Natural killer cell treated with Interleukin-12 subunit alpha and Interleukin-12 subunit beta and Interleukin-15 and Interleukin-18, amount 100 ng/mL, for 72 hours (primary cell): Measurements from ENCODE around the gene BMPR1B. TPM values are rescaled to one million over a fixed set of nuclear protein-coding genes. Genes with fewer than 3 reads are reported as not detected.

ENCODE experiments used
- ATAC-seq, 2 donors: fragments of 150-1000 bp; cut with Tn5 transposase in 1 of 2; sonication (Bioruptor Pico), chemical (Tn5 transposase) in 1 of 2; 2 replicates each; pipeline ENCODE4 v1.10.0; 2021
- DNase-seq: peaks from one replicate; pipeline ENCODE4 v3.0.0; 2022; ENCODE audit warnings: low spot score
- H3K27ac Mint-ChIP-seq, 2 donors: 1 replicate in 1 of 2; 2 replicates in 1 of 2; pipeline ENCODE4 v1.8.0; 2022; ENCODE audit warnings: mixed read lengths in 2 of 2, mild to moderate bottlenecking in 1 of 2, moderate library complexity in 1 of 2
- H3K27me3 Mint-ChIP-seq, 2 donors: 1 replicate in 1 of 2; 2 replicates in 1 of 2; pipeline ENCODE4 v1.8.0; 2022; ENCODE audit warnings: mixed read lengths in 2 of 2
- H3K36me3 Mint-ChIP-seq: one replicate; pipeline ENCODE4 v1.8.0; 2022; ENCODE audit warnings: mixed read lengths
- H3K4me1 Mint-ChIP-seq, 2 donors: 1 replicate in 1 of 2; 2 replicates in 1 of 2; pipeline ENCODE4 v1.8.0; 2022; ENCODE audit warnings: low read depth in 2 of 2, mixed read lengths in 2 of 2, mild to moderate bottlenecking in 1 of 2
- H3K4me3 Mint-ChIP-seq: one replicate; pipeline ENCODE4 v1.8.0; 2022; ENCODE audit warnings: mixed read lengths
- H3K9me3 Mint-ChIP-seq: 2 replicates; pipeline ENCODE4 v1.8.0; 2022; ENCODE audit warnings: mixed read lengths
- total RNA-seq, 2 donors: library from RNA; stranded (reverse); gene quantifications; one replicate each; pipeline ENCODE4 v1.2.3, GENCODE V29; 2022

Gene BMPR1B
- total RNA-seq, 2 donors from 2014 or later: not detected

GRCh38 chr4:94741304-94741703 is 16.5 kb upstream of the BMPR1B start:
- no peaks in the 10 kb centered on the region for H3K4me1 Mint-ChIP-seq

GRCh38 chr4:94743838-94744237 is 13.9 kb upstream of the BMPR1B start:
- Mint-ChIP-seq H3K4me3 (no peak overlapping the region), H3K27me3 (peaks cover 14 to 17% of the 10 kb centered on the region in 2 donors), H3K36me3 (no peaks in the 10 kb centered on the region), H3K4me1 (no peaks in the 10 kb centered on the region), H3K27ac (no peak overlapping the region), H3K9me3 (peaks cover 2% of the 10 kb centered on the region)
- no peak for DNase-seq
- ATAC-seq: no peak

More at GRCh38 chr4:94741304-94741703, 16.5 kb upstream of the BMPR1B start:
- Mint-ChIP-seq H3K27me3 (peaks cover 8 to 15% of the 10 kb centered on the region in 2 donors), H3K36me3 (no peaks in the 10 kb centered on the region), H3K9me3 (peaks cover 2% of the 10 kb centered on the region), H3K27ac (no peak overlapping the region), H3K4me3 (no peak overlapping the region)
- no peak for ATAC-seq
- DNase-seq: no peak

DNA sequence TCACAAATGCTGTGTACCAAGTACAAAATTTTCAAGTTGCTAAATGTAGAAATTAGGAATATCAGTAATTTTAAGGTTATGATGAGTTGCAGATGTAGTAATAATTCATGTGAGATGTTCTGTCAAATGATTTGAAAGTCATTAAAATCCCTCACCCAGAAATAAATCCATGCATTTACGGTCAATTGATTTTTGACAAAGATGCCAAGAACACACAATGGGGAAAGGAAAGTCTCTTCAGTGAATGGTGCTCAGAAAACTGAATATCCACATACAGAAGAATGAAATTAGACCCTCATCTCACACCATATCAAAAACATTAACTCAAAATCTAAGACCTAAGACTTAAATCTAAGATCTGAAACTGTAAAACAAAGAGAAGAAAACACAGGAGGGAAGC is 12.9 kb upstream of the BMPR1B start:
- no peak for ATAC-seq
- Mint-ChIP-seq H3K27ac (no peak overlapping the region), H3K36me3 (no peaks in the 10 kb centered on the region), H3K4me3 (no peak overlapping the region), H3K9me3 (peaks cover 2% of the 10 kb centered on the region), H3K27me3 (peaks cover 14 to 20% of the 10 kb centered on the region in 2 donors), H3K4me1 (no peaks in the 10 kb centered on the region)
- DNase-seq: no peak

DNA sequence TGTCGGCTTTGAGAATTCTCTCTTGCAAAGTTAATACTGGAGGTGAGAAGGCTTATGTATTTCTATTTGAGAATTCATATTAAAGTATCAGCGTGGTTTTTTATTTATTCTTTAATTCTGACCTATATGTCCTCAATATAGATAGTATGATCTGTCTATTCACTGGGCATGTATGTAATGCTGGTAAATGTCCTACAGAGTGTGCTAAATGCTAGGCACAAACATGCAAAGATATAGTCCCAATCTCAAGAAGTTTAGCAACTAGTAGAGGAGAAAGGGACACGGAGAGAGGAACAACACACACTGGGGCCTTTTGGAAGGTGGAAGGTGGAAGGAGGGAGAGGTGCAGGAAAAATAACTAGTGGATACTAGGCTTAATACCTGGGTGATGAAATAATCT is 11.0 kb upstream of the BMPR1B start:
- Mint-ChIP-seq H3K9me3 (no peaks in the 10 kb centered on the region), H3K4me1 (no peaks in the 10 kb centered on the region)

DNA sequence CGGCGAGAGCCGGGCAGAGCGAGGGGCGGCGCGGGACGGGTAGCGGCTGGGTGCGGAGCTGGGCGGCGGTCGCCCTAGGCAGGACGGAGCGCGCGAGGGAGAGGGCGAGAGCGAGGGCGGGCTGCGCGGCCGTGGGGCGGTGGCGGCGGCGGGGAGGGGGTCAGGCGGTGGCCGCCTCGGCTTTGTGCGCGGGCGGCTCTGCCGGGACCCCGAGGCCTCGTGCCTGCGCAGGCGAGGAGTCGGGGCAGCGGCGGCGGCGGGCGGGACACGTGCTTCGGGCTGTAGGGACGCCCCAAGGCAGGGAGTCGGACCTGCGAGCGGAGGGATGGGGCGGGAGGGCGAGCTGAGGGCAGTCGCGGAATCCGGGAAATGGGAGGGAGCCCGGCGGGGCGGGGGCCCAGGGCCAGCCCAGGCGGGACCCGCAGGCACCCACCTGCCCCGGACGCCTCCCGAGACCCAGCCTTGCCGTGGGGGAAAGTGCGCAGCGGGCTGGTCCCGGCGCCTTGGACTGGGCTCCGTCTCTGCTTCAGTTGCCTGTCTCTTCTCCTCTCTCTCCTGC is 465 bp downstream of the BMPR1B start:
- H3K27me3 Mint-ChIP-seq: peaks cover 48 to 62% of the 10 kb centered on the region in 2 donors
- H3K9me3 Mint-ChIP-seq: no peaks in the 10 kb centered on the region
- peak overlapping the region; percentile 53 for H3K4me3 Mint-ChIP-seq
- ATAC-seq (peak; percentile 44 to 65), DNase-seq (no peak)
- no peak overlapping the region for H3K27ac Mint-ChIP-seq
- peaks cover 6 to 7% of the 10 kb centered on the region in 2 donors for H3K4me1 Mint-ChIP-seq
- H3K36me3 Mint-ChIP-seq: peaks cover 17% of the 10 kb centered on the region

More for the DNA sequence above, 11.0 kb upstream of the BMPR1B start:
- H3K4me3 Mint-ChIP-seq: no peak overlapping the region
- DNase-seq: no peak
- H3K27ac Mint-ChIP-seq: no peak overlapping the region
- no peaks in the 10 kb centered on the region for H3K36me3 Mint-ChIP-seq
- no peak for ATAC-seq
- H3K27me3 Mint-ChIP-seq: peaks cover 14 to 16% of the 10 kb centered on the region in 2 donors

GRCh38 chr4:94758700-94759399 is 1.1 kb downstream of the BMPR1B start:
- peak overlapping the region; percentile 53 for H3K4me3 Mint-ChIP-seq
- H3K9me3 Mint-ChIP-seq: no peaks in the 10 kb centered on the region

DNA sequence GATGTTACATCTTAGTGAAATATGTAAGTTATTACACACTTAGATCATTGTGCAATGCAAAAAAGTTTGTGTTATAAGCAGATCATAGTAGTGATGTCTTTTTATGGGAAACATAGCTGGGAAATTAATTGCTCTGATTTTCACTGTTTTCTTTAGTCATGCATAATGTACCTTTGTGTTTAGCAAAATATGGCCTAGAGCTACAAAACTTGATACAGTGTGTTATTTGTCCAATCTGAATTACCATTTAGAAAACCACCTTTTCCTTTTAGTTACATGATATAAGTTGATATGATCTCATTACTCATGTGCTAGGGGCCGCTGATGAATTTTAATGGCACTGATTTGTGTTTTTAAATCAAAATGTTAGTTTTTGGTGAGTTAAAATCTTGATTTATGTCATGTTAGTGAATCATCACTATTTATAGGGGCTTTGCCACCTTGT is 2.0 kb downstream of the BMPR1B start:
- Mint-ChIP-seq H3K9me3 (no peaks in the 10 kb centered on the region), H3K27ac (no peak overlapping the region), H3K4me3 (no peak overlapping the region), H3K27me3 (peaks cover 46 to 68% of the 10 kb centered on the region in 2 donors), H3K4me1 (peaks cover 6 to 7% of the 10 kb centered on the region in 2 donors), H3K36me3 (peaks cover 17% of the 10 kb centered on the region)
- no peak for DNase-seq
- no peak for ATAC-seq

More at GRCh38 chr4:94758700-94759399, 1.1 kb downstream of the BMPR1B start:
- H3K4me1 Mint-ChIP-seq: peaks cover 6 to 7% of the 10 kb centered on the region in 2 donors
- no peak overlapping the region for H3K27ac Mint-ChIP-seq
- H3K36me3 Mint-ChIP-seq: peaks cover 17% of the 10 kb centered on the region
- no peak for ATAC-seq
- DNase-seq: no peak
- peaks cover 46 to 64% of the 10 kb centered on the region in 2 donors for H3K27me3 Mint-ChIP-seq

- Mint-ChIP-seq H3K4me1 (peaks cover 6 to 7% of the 10 kb centered on the region in 2 donors), H3K27ac (no peak overlapping the region), H3K4me3 (no peak overlapping the region), H3K9me3 (no peaks in the 10 kb centered on the region), H3K36me3 (peaks cover 7% of the 10 kb centered on the region), H3K27me3 (peaks cover 29 to 50% of the 10 kb centered on the region in 2 donors)
- no peak for DNase-seq
- ATAC-seq: no peak
Measured at GRCh38 chr4:94762326-94762725, 4.6 kb downstream of the BMPR1B start.

DNA sequence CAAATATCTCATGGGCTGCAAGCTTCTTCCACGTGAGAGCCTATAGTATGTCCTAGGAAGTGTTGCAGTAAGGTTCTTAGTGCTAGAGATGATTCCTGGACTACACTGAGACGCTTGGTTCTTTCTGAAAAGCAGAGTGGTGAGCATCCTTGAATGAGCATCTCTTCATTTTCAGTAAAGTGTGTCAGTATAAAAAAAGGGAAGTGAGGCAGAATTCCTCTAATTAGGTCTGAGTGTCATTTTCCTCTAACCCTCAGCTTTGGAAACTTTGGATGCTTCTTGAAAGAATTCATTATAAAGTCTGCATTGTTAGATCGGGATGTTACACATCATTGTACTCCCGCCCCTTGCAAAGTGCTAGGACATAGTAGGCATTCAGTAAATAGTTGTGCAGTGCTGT is 5.2 kb downstream of the BMPR1B start:
- H3K9me3 Mint-ChIP-seq: no peaks in the 10 kb centered on the region
- H3K4me1 Mint-ChIP-seq: peaks cover 6 to 7% of the 10 kb centered on the region in 2 donors
- no peak overlapping the region for H3K27ac Mint-ChIP-seq
- DNase-seq (no peak), ATAC-seq (no peak)
- H3K27me3 Mint-ChIP-seq: peaks cover 26 to 47% of the 10 kb centered on the region in 2 donors
- no peak overlapping the region for H3K4me3 Mint-ChIP-seq
- H3K36me3 Mint-ChIP-seq: peaks cover 7% of the 10 kb centered on the region

- H3K9me3 Mint-ChIP-seq: no peaks in the 10 kb centered on the region
- DNase-seq: no peak
- no peak overlapping the region for H3K27ac Mint-ChIP-seq
- H3K4me3 Mint-ChIP-seq: no peak overlapping the region
- H3K27me3 Mint-ChIP-seq: peaks cover 25 to 44% of the 10 kb centered on the region in 2 donors
- no peak for ATAC-seq
- H3K36me3 Mint-ChIP-seq: peaks cover 6% of the 10 kb centered on the region
- H3K4me1 Mint-ChIP-seq: peaks cover 5% of the 10 kb centered on the region in 2 donors
Measured at GRCh38 chr4:94763500-94763899, 5.7 kb downstream of the BMPR1B start.

GRCh38 chr4:94764069-94764468 is 6.3 kb downstream of the BMPR1B start:
- no peaks in the 10 kb centered on the region for H3K9me3 Mint-ChIP-seq
- peaks cover under 1% of the 10 kb centered on the region for H3K36me3 Mint-ChIP-seq
- no peaks in the 10 kb centered on the region for H3K4me1 Mint-ChIP-seq
- no peak for DNase-seq
- no peak for ATAC-seq
- peaks cover 19 to 38% of the 10 kb centered on the region in 2 donors for H3K27me3 Mint-ChIP-seq
- H3K4me3 Mint-ChIP-seq: no peak overlapping the region
- H3K27ac Mint-ChIP-seq: no peak overlapping the region

DNA sequence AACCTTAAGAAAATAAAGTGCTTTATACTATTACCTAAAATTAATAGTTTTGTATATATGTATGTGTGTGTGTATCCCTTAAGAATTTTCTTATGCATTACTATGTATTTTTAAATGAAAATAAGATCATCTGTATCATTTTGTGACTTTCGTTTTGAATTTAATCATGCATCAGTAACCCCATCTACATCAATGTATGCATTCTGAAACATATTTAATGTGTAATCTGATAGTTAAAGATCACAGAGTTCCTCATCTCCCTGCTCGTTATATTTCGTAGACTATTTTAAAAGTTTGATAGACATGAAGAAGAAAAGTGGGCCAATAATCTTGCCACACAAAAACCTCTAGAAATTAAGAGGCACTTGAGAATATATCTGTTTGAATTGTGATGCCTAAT is 7.4 kb downstream of the BMPR1B start:
- ATAC-seq (no peak), DNase-seq (no peak)
- Mint-ChIP-seq H3K27me3 (peaks cover 23 to 36% of the 10 kb centered on the region in 2 donors), H3K36me3 (no peaks in the 10 kb centered on the region), H3K4me3 (no peak overlapping the region), H3K4me1 (no peaks in the 10 kb centered on the region), H3K9me3 (no peaks in the 10 kb centered on the region), H3K27ac (no peak overlapping the region)

DNA sequence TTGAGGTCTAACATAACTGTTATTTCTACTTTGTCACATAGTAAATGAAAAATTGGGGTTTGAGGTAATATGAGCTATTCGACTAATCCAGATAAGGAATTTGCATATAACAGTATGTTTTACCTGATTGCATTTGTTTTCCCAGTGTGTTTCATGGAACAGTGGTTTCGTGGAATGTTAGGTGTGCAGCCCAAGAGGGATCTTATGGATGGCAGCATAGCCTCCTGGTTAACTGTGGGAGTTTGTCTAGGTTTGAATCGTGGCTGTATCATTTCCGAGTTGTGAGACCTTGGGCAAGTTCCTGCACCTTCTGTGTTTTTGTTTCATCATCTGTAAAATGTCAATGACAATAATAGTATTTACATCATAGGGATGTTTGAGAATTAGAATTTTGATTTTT is 7.9 kb downstream of the BMPR1B start:
- no peak for DNase-seq
- Mint-ChIP-seq H3K36me3 (no peaks in the 10 kb centered on the region), H3K27me3 (peaks cover 19 to 32% of the 10 kb centered on the region in 2 donors), H3K9me3 (no peaks in the 10 kb centered on the region), H3K4me3 (no peak overlapping the region), H3K27ac (no peak overlapping the region), H3K4me1 (no peaks in the 10 kb centered on the region)
- ATAC-seq: no peak

GRCh38 chr4:94766856-94767255 is 9.1 kb downstream of the BMPR1B start:
- H3K4me1 Mint-ChIP-seq: no peaks in the 10 kb centered on the region
- no peak overlapping the region for H3K27ac Mint-ChIP-seq
- no peak overlapping the region for H3K4me3 Mint-ChIP-seq

More at GRCh38 chr4:94766856-94767255, 9.1 kb downstream of the BMPR1B start:
- DNase-seq (no peak), ATAC-seq (no peak)
- no peaks in the 10 kb centered on the region for H3K36me3 Mint-ChIP-seq
- H3K9me3 Mint-ChIP-seq: no peaks in the 10 kb centered on the region
- H3K27me3 Mint-ChIP-seq: peaks cover 13 to 20% of the 10 kb centered on the region in 2 donors
